ENCODE measurements around the gene VCL.

VCL gene

GRCh38 chr10:74110120-74110519 lies 112.2 kb downstream of the VCL start:
- no peak overlapping the region for H3K4me3 ChIP-seq (ENCODE audit: low read length)
- no peak for TF ChIP-seq CTCF (conservative IDR thresholded peaks at IDR 0.05; ENCODE audit: low read depth, low read length)
- DNase-seq (ENCODE audit: low read depth): no peak

DNA sequence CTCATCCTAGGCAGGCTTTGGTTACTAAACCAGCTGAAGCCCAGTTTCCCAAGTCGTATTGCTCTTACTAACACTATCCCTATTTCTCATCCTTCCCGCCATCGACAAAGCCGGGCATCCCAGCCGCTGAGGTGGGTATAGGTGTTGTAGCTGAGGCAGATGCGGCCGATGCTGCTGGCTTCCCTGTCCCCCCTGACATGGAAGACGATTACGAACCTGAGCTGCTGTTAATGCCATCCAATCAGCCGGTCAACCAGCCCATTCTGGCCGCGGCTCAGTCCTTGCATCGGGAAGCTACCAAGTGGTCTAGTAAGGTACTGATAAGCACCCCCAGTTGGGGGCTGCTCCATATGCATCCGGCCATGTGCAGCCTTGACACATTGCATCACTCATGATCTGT lies 113.9 kb downstream of the VCL start:
- no peak overlapping the region for H3K4me3 ChIP-seq (ENCODE audit: low read length)
- no peak for TF ChIP-seq CTCF (conservative IDR thresholded peaks at IDR 0.05; ENCODE audit: low read depth, low read length)
- DNase-seq (ENCODE audit: low read depth): no peak

DNA sequence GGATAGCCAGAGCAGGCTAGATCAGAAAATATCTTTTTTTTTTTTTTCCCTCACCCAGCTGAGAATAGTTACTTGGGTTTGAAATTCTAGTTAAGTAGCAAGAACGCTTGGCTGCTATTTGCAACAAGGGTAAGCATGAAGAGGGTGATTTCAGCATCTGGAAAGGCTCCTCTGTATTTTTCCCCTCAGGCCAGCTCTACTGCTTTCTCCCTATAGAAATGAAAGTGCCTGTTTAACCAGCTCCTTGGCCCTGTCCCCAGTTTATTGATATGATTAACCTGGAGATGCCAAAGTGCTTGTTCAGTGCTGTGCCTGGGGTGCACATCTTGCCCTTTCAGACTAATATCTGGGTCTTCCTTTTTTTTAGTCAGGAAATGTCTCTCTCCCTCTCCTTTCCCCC lies 115.6 kb downstream of the VCL start:
- no peak for TF ChIP-seq CTCF (conservative IDR thresholded peaks at IDR 0.05; ENCODE audit: low read depth, low read length)
- no peak overlapping the region for H3K4me3 ChIP-seq (ENCODE audit: low read length)
- DNase-seq (ENCODE audit: low read depth): no peak

DNA sequence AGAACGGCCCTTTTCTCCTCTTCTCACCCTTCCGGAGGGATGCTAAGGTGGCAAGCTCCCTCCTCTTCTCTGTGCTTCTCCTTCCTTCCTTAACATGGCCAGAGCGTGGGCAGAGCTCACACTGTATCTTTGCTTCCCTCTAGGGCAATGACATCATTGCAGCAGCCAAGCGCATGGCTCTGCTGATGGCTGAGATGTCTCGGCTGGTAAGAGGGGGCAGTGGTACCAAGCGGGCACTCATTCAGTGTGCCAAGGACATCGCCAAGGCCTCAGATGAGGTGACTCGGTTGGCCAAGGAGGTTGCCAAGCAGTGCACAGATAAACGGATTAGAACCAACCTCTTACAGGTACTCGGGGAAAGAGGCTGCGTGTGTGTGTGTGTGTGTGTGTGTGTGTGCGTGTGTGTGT lies 116.1 kb downstream of the VCL start:
- no peak for TF ChIP-seq CTCF (conservative IDR thresholded peaks at IDR 0.05; ENCODE audit: low read depth, low read length)
- no peak overlapping the region for H3K4me3 ChIP-seq (ENCODE audit: low read length)
- no peak for DNase-seq (ENCODE audit: low read depth)

GRCh38 chr10:74117738-74118137 lies 119.8 kb downstream of the VCL start:
- H3K4me3 ChIP-seq (ENCODE audit: low read length): no peak overlapping the region
- DNase-seq (ENCODE audit: low read depth): no peak
- TF ChIP-seq CTCF (conservative IDR thresholded peaks at IDR 0.05; ENCODE audit: low read depth, low read length): no peak

- H3K4me3 ChIP-seq (ENCODE audit: low read length): no peak overlapping the region
- no peak for DNase-seq (ENCODE audit: low read depth)
- TF ChIP-seq CTCF (conservative IDR thresholded peaks at IDR 0.05; ENCODE audit: low read depth, low read length): no peak
Measured at GRCh38 chr10:74118804-74119203, 120.9 kb downstream of the VCL start.

DNA sequence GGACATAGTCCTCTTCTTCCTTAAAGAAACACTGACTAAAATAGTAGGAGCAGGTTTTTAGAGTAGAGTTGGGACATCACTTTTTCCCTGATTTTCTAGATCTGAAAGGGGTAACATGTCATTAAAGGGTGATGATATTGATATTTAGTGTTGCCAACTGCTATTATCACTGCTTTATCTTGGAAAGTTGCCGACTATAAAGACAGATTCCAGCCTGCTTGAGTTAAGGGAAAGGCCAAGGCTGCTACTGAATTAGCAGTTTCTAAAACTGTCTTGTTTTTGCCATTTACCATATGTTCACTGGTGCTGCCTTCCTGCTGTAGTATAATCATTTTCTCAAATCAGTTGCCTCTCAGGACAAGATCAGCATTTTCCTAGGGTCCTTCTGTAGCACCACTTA lies 123.0 kb downstream of the VCL start:
- no peak overlapping the region for H3K4me3 ChIP-seq (ENCODE audit: low read length)
- no peak for TF ChIP-seq CTCF (conservative IDR thresholded peaks at IDR 0.05; ENCODE audit: low read depth, low read length)
- DNase-seq (ENCODE audit: low read depth): no peak

Data from retinal pigment epithelial cell (primary cell).